K562 (cell line): Measurements from ENCODE around the gene WEE1. TPM values are rescaled to one million over a fixed set of nuclear protein-coding genes. Genes with fewer than 3 reads are reported as not detected.
A peak's percentile ranks its signal among the peaks of the same experiment; 100 is the strongest.

Experiments
- GABPB1 ChIP-seq: sonication (generic); formaldehyde crosslinking; IDR thresholded peaks from 2 replicates; pipeline ENCODE4 v1.8.0; 2022; ENCODE audit warnings: mild to moderate bottlenecking, missing genetic modification reagents
- GATAD2A ChIP-seq: fragments of 450-650 bp; IDR thresholded peaks from 2 replicates; pipeline ENCODE4 v1.6.1; 2017
- HDAC3 ChIP-seq: fragments of 450-650 bp; IDR thresholded peaks from 2 replicates; pipeline ENCODE4 v1.6.1; 2018; ENCODE audit warnings: borderline replicate concordance, mild to moderate bottlenecking, moderate library complexity; ENCODE audit not compliant: partially characterized antibody
- HSF4 ChIP-seq: fragments of 250-450 bp; sonication (Bioruptor Pico); IDR thresholded peaks from 2 replicates; pipeline ENCODE4 v2.1.2; 2022; ENCODE audit warnings: mild to moderate bottlenecking, moderate library complexity, borderline replicate concordance
- MAFG ChIP-seq: fragments of 450-650 bp; conservative IDR thresholded peaks from 2 replicates; pipeline ENCODE4 v1.6.1; 2016; ENCODE audit warnings: missing genetic modification characterization, missing compliant biosample characterization
- NR1H2 ChIP-seq: sonication (generic); formaldehyde crosslinking; IDR thresholded peaks from 2 replicates; pipeline ENCODE4 v1.4.0; 2020; ENCODE audit warnings: mild to moderate bottlenecking, missing genetic modification reagents
- PHF20 ChIP-seq: fragments of 450-650 bp; IDR thresholded peaks from 2 replicates; pipeline ENCODE4 v1.6.1; 2018; ENCODE audit not compliant: partially characterized antibody
- PTBP1 ChIP-seq: fragments of 200-400 bp; formaldehyde crosslinking; IDR thresholded peaks from 2 replicates; pipeline ENCODE4 v1.6.1; 2017; ENCODE audit warnings: low read depth, low read length
- SMARCE1 ChIP-seq: fragments of 450-650 bp; IDR thresholded peaks from 2 replicates; pipeline ENCODE4 v1.7.1; 2016; ENCODE audit warnings: mild to moderate bottlenecking
- ZEB2 ChIP-seq: fragments of 450-650 bp; IDR thresholded peaks from 2 replicates; pipeline ENCODE4 v1.6.1; 2016
- ZFX ChIP-seq: sonication (generic); formaldehyde crosslinking; IDR thresholded peaks from 2 replicates; pipeline ENCODE4 v1.8.0; 2022; ENCODE audit warnings: mild to moderate bottlenecking, missing genetic modification reagents, moderate library complexity
- ZKSCAN8 ChIP-seq: fragments of 200-800 bp; sonication (Bioruptor generic); IDR thresholded peaks from 2 replicates; pipeline ENCODE4 v1.6.1; 2016; ENCODE audit warnings: missing genetic modification characterization, missing compliant biosample characterization
- polyA plus RNA-seq, 8 experiments: library from polyadenylated mRNA; depleted of rRNA in 4 of 8; stranded (reverse) in 5 of 8; unstranded in 3 of 8; fragments of >200 nt; fragmentation: Nextera tagmentation in 2 of 8; fragmentation: Illumina TruSeq in 1 of 8; extraction: Ambion mirVana in 2 of 8; extraction: Trizol in 1 of 8; gene quantifications; 2 replicates each; pipeline versions ENCODE4 v1.2.1 to v1.2.3, GENCODE V29; 2011 to 2014; ENCODE audit warnings: inconsistent platforms in 1 of 8, missing spikeins in 1 of 8
- total RNA-seq, 7 experiments: library from RNA; depleted of rRNA in 6 of 7; stranded (reverse); fragments of >200 nt in 6 of 7; fragmentation: Illumina TruSeq in 2 of 7; extraction: Trizol in 2 of 7; gene quantifications; 2 replicates each; pipeline versions ENCODE4 v1.2.1 to v1.2.3, GENCODE V29; 2011 to 2021; ENCODE audit warnings: low replicate concordance in 1 of 7
- TF ChIP-seq, protein P1 (sequence below): fragments of 200-800 bp; sonication (Bioruptor generic); IDR thresholded peaks from 2 replicates; pipeline ENCODE4 v1.6.1; 2017; ENCODE audit warnings: missing genetic modification characterization, missing compliant biosample characterization
- TF ChIP-seq, protein P2 (sequence below): sonication (generic); formaldehyde crosslinking; IDR thresholded peaks from 2 replicates; pipeline ENCODE4 v1.8.1; 2023; ENCODE audit warnings: mild to moderate bottlenecking, missing genetic modification reagents
- TF ChIP-seq, protein P3 (sequence below), 2 experiments: fragments of 450-650 bp; conservative IDR thresholded peaks; 2 replicates each; pipeline ENCODE4 v1.6.1; 2017; ENCODE audit warnings: mild to moderate bottlenecking in 2 of 2, moderate library complexity in 2 of 2
- TF ChIP-seq, protein P4 (sequence below), 3 experiments: IDR thresholded peaks in 2 of 3; conservative IDR thresholded peaks in 1 of 3; 2 replicates each; pipeline ENCODE4 v1.5.1; 2011 to 2012; ENCODE audit warnings: low read length in 3 of 3, mild to moderate bottlenecking in 3 of 3, control low read depth in 2 of 3, improper control_type of control experiment in 1 of 3, inconsistent platforms in 1 of 3, low read depth in 1 of 3, mixed read lengths in 1 of 3, moderate library complexity in 1 of 3; ENCODE audit not compliant: insufficient read depth in 2 of 3
- TF ChIP-seq, protein P5 (sequence below): sonication (generic); formaldehyde crosslinking; IDR thresholded peaks from 2 replicates; pipeline ENCODE4 v1.8.0; 2022; ENCODE audit warnings: missing genetic modification reagents, mild to moderate bottlenecking, moderate library complexity, borderline replicate concordance

Gene WEE1
- total and polyA plus RNA-seq, 9 of the 15 experiments (the other 6 are each of a cell fraction or from before 2014, with no cell fraction given) = 21.9 to 99.0 (median 67.4) TPM

DNA sequence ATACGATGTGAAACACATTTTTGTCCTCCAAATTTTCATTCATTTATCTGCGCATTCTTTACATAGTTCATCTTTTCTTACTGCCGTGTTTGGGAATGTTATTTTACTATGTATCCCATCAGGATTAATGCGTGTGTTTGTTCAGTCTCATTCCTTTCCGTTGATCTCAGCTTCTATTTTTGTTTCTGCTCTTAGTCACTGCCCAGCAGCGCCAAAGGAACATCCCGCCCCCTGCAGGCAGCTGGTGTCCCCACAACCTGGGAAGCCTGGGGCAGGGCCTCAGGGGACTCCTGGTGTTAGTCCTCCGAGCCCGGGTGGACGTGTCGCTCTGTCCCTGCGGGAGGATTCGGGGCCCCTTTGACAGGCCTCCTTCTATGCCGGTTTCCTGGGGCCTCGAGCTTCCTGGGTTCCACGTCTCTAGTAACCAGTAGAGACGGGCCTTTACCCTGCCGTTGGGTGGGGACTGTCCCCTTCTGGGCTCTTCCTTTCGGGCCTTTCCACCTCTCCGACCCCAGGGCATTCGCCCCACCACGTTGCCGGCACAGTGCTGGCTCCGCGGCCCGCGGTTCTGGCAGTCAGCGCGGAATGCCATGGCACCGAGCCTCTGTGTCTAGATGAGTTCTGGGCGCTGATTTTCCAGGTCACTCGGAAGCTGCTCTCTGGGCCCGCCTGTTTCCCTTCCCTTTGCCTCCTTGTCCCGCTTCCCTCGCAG, 39.8 kb downstream of the WEE1 start (continued):
- TF ChIP-seq, protein P1, sequence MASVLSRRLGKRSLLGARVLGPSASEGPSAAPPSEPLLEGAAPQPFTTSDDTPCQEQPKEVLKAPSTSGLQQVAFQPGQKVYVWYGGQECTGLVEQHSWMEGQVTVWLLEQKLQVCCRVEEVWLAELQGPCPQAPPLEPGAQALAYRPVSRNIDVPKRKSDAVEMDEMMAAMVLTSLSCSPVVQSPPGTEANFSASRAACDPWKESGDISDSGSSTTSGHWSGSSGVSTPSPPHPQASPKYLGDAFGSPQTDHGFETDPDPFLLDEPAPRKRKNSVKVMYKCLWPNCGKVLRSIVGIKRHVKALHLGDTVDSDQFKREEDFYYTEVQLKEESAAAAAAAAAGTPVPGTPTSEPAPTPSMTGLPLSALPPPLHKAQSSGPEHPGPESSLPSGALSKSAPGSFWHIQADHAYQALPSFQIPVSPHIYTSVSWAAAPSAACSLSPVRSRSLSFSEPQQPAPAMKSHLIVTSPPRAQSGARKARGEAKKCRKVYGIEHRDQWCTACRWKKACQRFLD (CRISPR knock-in tag) = peak; percentile 72
- TF ChIP-seq HDAC3 (peak; percentile 68), ZEB2 (peak; percentile 28; the same call in 1 of the 2 replicates), PTBP1 (0 out of 2 replicates have a peak, but pooled peaks have one; percentile 25), SMARCE1 (peak; percentile 54; the same call in 1 of the 2 replicates), ZKSCAN8 (CRISPR knock-in tag) (peak; percentile 45; the same call in 1 of the 2 replicates), GABPB1 (CRISPR knock-in tag) (peak; percentile 43; the same call in 1 of the 2 replicates), ZFX (CRISPR knock-in tag) (peak; percentile 92), PHF20 (no peak), GATAD2A (peak; percentile 54; the same call in 1 of the 2 replicates), NR1H2 (0 out of 2 replicates have a peak, but pooled peaks have one; percentile 67), MAFG (0 out of 2 replicates have a peak, but pooled peaks have one; percentile 15), HSF4 (CRISPR knock-in tag) (no peak)
- TF ChIP-seq, protein P2, sequence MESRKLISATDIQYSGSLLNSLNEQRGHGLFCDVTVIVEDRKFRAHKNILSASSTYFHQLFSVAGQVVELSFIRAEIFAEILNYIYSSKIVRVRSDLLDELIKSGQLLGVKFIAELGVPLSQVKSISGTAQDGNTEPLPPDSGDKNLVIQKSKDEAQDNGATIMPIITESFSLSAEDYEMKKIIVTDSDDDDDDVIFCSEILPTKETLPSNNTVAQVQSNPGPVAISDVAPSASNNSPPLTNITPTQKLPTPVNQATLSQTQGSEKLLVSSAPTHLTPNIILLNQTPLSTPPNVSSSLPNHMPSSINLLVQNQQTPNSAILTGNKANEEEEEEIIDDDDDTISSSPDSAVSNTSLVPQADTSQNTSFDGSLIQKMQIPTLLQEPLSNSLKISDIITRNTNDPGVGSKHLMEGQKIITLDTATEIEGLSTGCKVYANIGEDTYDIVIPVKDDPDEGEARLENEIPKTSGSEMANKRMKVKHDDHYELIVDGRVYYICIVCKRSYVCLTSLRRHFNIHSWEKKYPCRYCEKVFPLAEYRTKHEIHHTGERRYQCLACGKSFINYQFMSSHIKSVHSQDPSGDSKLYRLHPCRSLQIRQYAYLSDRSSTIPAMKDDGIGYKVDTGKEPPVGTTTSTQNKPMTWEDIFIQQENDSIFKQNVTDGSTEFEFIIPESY (CRISPR knock-in tag) = peak; percentile 56; the same call in 1 of the 2 replicates
- TF ChIP-seq, protein P3, sequence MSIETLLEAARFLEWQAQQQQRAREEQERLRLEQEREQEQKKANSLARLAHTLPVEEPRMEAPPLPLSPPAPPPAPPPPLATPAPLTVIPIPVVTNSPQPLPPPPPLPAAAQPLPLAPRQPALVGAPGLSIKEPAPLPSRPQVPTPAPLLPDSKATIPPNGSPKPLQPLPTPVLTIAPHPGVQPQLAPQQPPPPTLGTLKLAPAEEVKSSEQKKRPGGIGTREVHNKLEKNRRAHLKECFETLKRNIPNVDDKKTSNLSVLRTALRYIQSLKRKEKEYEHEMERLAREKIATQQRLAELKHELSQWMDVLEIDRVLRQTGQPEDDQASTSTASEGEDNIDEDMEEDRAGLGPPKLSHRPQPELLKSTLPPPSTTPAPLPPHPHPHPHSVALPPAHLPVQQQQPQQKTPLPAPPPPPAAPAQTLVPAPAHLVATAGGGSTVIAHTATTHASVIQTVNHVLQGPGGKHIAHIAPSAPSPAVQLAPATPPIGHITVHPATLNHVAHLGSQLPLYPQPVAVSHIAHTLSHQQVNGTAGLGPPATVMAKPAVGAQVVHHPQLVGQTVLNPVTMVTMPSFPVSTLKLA (conservative IDR thresholded peaks at IDR 0.05) = peak in 1 of 2 experiments; percentile 55; a peak in 3 of 4 replicates
- TF ChIP-seq, protein P4, sequence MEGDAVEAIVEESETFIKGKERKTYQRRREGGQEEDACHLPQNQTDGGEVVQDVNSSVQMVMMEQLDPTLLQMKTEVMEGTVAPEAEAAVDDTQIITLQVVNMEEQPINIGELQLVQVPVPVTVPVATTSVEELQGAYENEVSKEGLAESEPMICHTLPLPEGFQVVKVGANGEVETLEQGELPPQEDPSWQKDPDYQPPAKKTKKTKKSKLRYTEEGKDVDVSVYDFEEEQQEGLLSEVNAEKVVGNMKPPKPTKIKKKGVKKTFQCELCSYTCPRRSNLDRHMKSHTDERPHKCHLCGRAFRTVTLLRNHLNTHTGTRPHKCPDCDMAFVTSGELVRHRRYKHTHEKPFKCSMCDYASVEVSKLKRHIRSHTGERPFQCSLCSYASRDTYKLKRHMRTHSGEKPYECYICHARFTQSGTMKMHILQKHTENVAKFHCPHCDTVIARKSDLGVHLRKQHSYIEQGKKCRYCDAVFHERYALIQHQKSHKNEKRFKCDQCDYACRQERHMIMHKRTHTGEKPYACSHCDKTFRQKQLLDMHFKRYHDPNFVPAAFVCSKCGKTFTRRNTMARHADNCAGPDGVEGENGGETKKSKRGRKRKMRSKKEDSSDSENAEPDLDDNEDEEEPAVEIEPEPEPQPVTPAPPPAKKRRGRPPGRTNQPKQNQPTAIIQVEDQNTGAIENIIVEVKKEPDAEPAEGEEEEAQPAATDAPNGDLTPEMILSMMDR (IDR thresholded peaks at IDR 0.05 in 2 of 3, conservative IDR thresholded peaks at IDR 0.05 in 1 of 3; ENCODE audit: insufficient read depth in 2 of 3, low read depth in 1 of 3, low read length in 3 of 3) = peak; percentile 94 to 98 (median 97)
- TF ChIP-seq, protein P5, sequence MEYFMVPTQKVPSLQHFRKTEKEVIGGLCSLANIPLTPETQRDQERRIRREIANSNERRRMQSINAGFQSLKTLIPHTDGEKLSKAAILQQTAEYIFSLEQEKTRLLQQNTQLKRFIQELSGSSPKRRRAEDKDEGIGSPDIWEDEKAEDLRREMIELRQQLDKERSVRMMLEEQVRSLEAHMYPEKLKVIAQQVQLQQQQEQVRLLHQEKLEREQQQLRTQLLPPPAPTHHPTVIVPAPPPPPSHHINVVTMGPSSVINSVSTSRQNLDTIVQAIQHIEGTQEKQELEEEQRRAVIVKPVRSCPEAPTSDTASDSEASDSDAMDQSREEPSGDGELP (CRISPR knock-in tag) = peak; percentile 88
